GM23338 (cell line): ENCODE data around the gene RIPK1. TPM values are rescaled to one million over a fixed set of nuclear protein-coding genes. Genes with fewer than 3 reads are reported as not detected.

ENCODE experiments used
- ATAC-seq: fragments of 200-7000 bp; cut with Tn5 transposase; 3 replicates; pipeline ENCODE4 v1.9.1; 2020
- DNase-seq: peaks from one replicate; pipeline ENCODE4 v3.0.0-alpha.2; 2015; ENCODE audit warnings: low spot score
- H2AFZ ChIP-seq: fragments of 200-600 bp; sonication (generic); 2 replicates; pipeline ENCODE4 v1.8.0; 2016; ENCODE audit warnings: antibody characterized with exemption, mild to moderate bottlenecking, moderate library complexity
- H3F3A ChIP-seq: fragments of 200-600 bp; sonication (generic); replicated peaks from 2 replicates; pipeline ENCODE4 v1.8.0; 2017; ENCODE audit warnings: antibody characterized with exemption, mixed run types, low read depth
- H3K27ac ChIP-seq: fragments of 200-600 bp; sonication (generic); 2 replicates; pipeline ENCODE4 v1.6.1; 2016; ENCODE audit warnings: low read depth
- H3K27me3 ChIP-seq: fragments of 200-600 bp; sonication (generic); 2 replicates; pipeline ENCODE4 v1.8.0; 2016; ENCODE audit warnings: mild to moderate bottlenecking, mixed run types, moderate library complexity; ENCODE audit not compliant: insufficient read depth
- H3K36me3 ChIP-seq: fragments of 200-600 bp; sonication (generic); 2 replicates; pipeline ENCODE4 v1.8.0; 2016; ENCODE audit warnings: mild to moderate bottlenecking; ENCODE audit not compliant: insufficient read depth
- H3K4me1 ChIP-seq: fragments of 200-600 bp; sonication (generic); 2 replicates; pipeline ENCODE4 v1.8.0; 2016; ENCODE audit warnings: mild to moderate bottlenecking, moderate library complexity; ENCODE audit not compliant: insufficient read depth
- H3K4me2 ChIP-seq: fragments of 200-600 bp; sonication (generic); 2 replicates; pipeline ENCODE4 v1.7.1; 2017; ENCODE audit warnings: mixed run types
- H3K4me3 ChIP-seq: fragments of 200-600 bp; sonication (generic); 2 replicates; pipeline ENCODE4 v1.6.1; 2016; ENCODE audit warnings: mixed run types
- H3K79me2 ChIP-seq: fragments of 200-600 bp; sonication (generic); replicated peaks from 2 replicates; pipeline ENCODE4 v1.8.0; 2017; ENCODE audit warnings: mild to moderate bottlenecking; ENCODE audit not compliant: insufficient read depth
- H3K9me2 ChIP-seq: fragments of 200-600 bp; sonication (generic); 2 replicates; pipeline ENCODE4 v1.8.0; 2017; ENCODE audit not compliant: insufficient read depth
- H4K20me1 ChIP-seq: fragments of 200-600 bp; sonication (generic); replicated peaks from 2 replicates; pipeline ENCODE4 v1.8.0; 2017; ENCODE audit warnings: mild to moderate bottlenecking; ENCODE audit not compliant: insufficient read depth
- H3K27ac Mint-ChIP-seq: 2 replicates; pipeline ENCODE4 v1.8.0; 2020; ENCODE audit warnings: inconsistent platforms, mild to moderate bottlenecking, moderate library complexity, mixed read lengths
- H3K27me3 Mint-ChIP-seq: 3 replicates; pipeline ENCODE4 v1.8.0; 2022; ENCODE audit warnings: low read depth, mild to moderate bottlenecking, moderate library complexity, mixed read lengths, inconsistent platforms; ENCODE audit not compliant: insufficient read depth, poor library complexity
- H3K36me3 Mint-ChIP-seq: 3 replicates; pipeline ENCODE4 v1.8.0; 2021; ENCODE audit warnings: low read depth, mild to moderate bottlenecking, inconsistent platforms, moderate library complexity, mixed read lengths
- H3K4me1 Mint-ChIP-seq: 3 replicates; pipeline ENCODE4 v1.8.0; 2020; ENCODE audit warnings: mild to moderate bottlenecking, inconsistent platforms, mixed read lengths
- H3K4me3 Mint-ChIP-seq: 3 replicates; pipeline ENCODE4 v1.8.0; 2021; ENCODE audit warnings: moderate library complexity, mild to moderate bottlenecking, inconsistent platforms, mixed read lengths
- H3K9me3 Mint-ChIP-seq: 3 replicates; pipeline ENCODE4 v1.8.0; 2020; ENCODE audit warnings: moderate library complexity, mild to moderate bottlenecking, inconsistent platforms, mixed read lengths
- CREB1 ChIP-seq: fragments of 250-450 bp; sonication (Bioruptor Pico); IDR thresholded peaks from 2 replicates; pipeline ENCODE4 v1.5.0; 2020; ENCODE audit warnings: low read depth, mild to moderate bottlenecking, moderate library complexity
- EZH2 ChIP-seq: fragments of 200-600 bp; sonication (generic); IDR thresholded peaks from one replicate; pipeline ENCODE4 v1.8.0; 2017; ENCODE audit warnings: antibody characterized with exemption, mild to moderate bottlenecking, low read depth; ENCODE audit not compliant: unreplicated experiment
- EZH2phosphoT487 ChIP-seq: fragments of 200-600 bp; sonication (generic); IDR thresholded peaks from one replicate; pipeline ENCODE4 v1.8.1; 2018; ENCODE audit warnings: antibody characterized with exemption; ENCODE audit not compliant: unreplicated experiment
- JUNB ChIP-seq: IDR thresholded peaks from one replicate; pipeline ENCODE4 v1.6.1; 2016; ENCODE audit warnings: antibody characterized with exemption; ENCODE audit not compliant: unreplicated experiment
- NANOG ChIP-seq: IDR thresholded peaks from 2 replicates; pipeline ENCODE4 v1.6.1; 2016; ENCODE audit warnings: antibody characterized with exemption, borderline replicate concordance
- POLR2AphosphoS5 ChIP-seq: IDR thresholded peaks from 2 replicates; pipeline ENCODE4 v1.6.1; 2016; ENCODE audit warnings: antibody characterized with exemption, low read depth
- STAT1 ChIP-seq: IDR thresholded peaks from one replicate; pipeline ENCODE4 v1.6.1; 2016; ENCODE audit warnings: antibody characterized with exemption; ENCODE audit not compliant: unreplicated experiment
- ZNF114 ChIP-seq: fragments of 250-450 bp; sonication (Bioruptor Pico); IDR thresholded peaks from 2 replicates; pipeline ENCODE4 v1.5.0; 2020; ENCODE audit warnings: mild to moderate bottlenecking, moderate library complexity
- ZNF331 ChIP-seq: fragments of 250-450 bp; sonication (Bioruptor Pico); IDR thresholded peaks from 2 replicates; pipeline ENCODE4 v1.5.0; 2020; ENCODE audit warnings: low read depth, mild to moderate bottlenecking, moderate library complexity
- polyA plus RNA-seq: library from polyadenylated mRNA; unstranded; fragments of >200 nt; fragmentation: Nextera tagmentation; extraction: Ambion mirVana; gene quantifications from 2 replicates; pipeline ENCODE4 v1.2.1, GENCODE V29; 2016
- total RNA-seq: library from RNA; depleted of rRNA; stranded (reverse); fragments of >200 nt; shearing (Covaris generic); gene quantifications from 2 replicates; pipeline ENCODE4 v1.2.3, GENCODE V29; 2014
- TF ChIP-seq, protein P1 (sequence below), 2 experiments: fragments of 200-600 bp in 1 of 2; sonication (generic) in 1 of 2; conservative IDR thresholded peaks; 2 replicates each; pipeline versions ENCODE4 v1.5.1 to v1.6.1; 2016 to 2017; ENCODE audit warnings: antibody characterized with exemption in 2 of 2, low read depth in 2 of 2, mild to moderate bottlenecking in 2 of 2, moderate library complexity in 1 of 2
- TF ChIP-seq, protein P2 (sequence below): fragments of 250-450 bp; sonication (Bioruptor Pico); IDR thresholded peaks from 2 replicates; pipeline ENCODE4 v1.5.0; 2020; ENCODE audit warnings: mild to moderate bottlenecking, moderate library complexity
- TF ChIP-seq, protein P3 (sequence below): IDR thresholded peaks from one replicate; pipeline ENCODE4 v1.6.1; 2018; ENCODE audit warnings: antibody characterized with exemption; ENCODE audit not compliant: unreplicated experiment

The RIPK1 gene
- total and polyA plus RNA-seq, 2 experiments from 2014 or later = 5.7 to 19.4 TPM

DNA sequence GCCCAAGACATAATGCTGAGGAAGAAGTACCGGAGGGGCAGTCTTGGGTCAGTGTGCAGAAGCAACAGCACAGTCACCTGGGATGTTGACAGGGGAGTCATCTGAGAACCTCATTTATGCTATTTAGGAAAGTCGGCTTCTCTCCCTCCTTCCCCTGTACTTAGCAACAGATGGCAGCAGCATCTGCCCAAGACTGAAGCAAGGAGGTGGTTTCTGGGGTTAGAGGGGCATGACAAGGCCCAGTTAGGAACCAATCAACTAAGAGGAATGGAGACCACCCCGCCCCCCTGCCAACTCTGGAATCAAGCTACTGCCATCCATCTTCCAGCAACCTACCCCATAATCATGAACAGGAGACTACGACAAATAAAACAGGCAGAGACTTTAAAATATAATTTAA is 21.7 kb downstream of the RIPK1 start:
- H3K9me3 Mint-ChIP-seq = peaks cover 69% of the 10 kb centered on the region
- H3K4me3 Mint-ChIP-seq = no peak overlapping the region

More for the DNA sequence above, 21.7 kb downstream of the RIPK1 start:
- no peak for ATAC-seq
- H4K20me1 ChIP-seq = no peaks in the 10 kb centered on the region
- Mint-ChIP-seq H3K27me3 (peaks cover 22% of the 10 kb centered on the region), H3K4me1 (no peaks in the 10 kb centered on the region; the same call in 2 of the 3 replicates), H3K36me3 (peaks cover 69% of the 10 kb centered on the region), H3K27ac (no peak overlapping the region)
- peak overlapping the region; percentile 32 for H3K4me3 ChIP-seq
- no peak for TF ChIP-seq POLR2AphosphoS5
- TF ChIP-seq NANOG = no peak
- TF ChIP-seq CREB1 (CRISPR knock-in tag) = no peak
- TF ChIP-seq, protein P1, sequence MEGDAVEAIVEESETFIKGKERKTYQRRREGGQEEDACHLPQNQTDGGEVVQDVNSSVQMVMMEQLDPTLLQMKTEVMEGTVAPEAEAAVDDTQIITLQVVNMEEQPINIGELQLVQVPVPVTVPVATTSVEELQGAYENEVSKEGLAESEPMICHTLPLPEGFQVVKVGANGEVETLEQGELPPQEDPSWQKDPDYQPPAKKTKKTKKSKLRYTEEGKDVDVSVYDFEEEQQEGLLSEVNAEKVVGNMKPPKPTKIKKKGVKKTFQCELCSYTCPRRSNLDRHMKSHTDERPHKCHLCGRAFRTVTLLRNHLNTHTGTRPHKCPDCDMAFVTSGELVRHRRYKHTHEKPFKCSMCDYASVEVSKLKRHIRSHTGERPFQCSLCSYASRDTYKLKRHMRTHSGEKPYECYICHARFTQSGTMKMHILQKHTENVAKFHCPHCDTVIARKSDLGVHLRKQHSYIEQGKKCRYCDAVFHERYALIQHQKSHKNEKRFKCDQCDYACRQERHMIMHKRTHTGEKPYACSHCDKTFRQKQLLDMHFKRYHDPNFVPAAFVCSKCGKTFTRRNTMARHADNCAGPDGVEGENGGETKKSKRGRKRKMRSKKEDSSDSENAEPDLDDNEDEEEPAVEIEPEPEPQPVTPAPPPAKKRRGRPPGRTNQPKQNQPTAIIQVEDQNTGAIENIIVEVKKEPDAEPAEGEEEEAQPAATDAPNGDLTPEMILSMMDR (conservative IDR thresholded peaks at IDR 0.05; ENCODE audit: low read depth in 2 of 2) = no peak
- TF ChIP-seq, protein P2, sequence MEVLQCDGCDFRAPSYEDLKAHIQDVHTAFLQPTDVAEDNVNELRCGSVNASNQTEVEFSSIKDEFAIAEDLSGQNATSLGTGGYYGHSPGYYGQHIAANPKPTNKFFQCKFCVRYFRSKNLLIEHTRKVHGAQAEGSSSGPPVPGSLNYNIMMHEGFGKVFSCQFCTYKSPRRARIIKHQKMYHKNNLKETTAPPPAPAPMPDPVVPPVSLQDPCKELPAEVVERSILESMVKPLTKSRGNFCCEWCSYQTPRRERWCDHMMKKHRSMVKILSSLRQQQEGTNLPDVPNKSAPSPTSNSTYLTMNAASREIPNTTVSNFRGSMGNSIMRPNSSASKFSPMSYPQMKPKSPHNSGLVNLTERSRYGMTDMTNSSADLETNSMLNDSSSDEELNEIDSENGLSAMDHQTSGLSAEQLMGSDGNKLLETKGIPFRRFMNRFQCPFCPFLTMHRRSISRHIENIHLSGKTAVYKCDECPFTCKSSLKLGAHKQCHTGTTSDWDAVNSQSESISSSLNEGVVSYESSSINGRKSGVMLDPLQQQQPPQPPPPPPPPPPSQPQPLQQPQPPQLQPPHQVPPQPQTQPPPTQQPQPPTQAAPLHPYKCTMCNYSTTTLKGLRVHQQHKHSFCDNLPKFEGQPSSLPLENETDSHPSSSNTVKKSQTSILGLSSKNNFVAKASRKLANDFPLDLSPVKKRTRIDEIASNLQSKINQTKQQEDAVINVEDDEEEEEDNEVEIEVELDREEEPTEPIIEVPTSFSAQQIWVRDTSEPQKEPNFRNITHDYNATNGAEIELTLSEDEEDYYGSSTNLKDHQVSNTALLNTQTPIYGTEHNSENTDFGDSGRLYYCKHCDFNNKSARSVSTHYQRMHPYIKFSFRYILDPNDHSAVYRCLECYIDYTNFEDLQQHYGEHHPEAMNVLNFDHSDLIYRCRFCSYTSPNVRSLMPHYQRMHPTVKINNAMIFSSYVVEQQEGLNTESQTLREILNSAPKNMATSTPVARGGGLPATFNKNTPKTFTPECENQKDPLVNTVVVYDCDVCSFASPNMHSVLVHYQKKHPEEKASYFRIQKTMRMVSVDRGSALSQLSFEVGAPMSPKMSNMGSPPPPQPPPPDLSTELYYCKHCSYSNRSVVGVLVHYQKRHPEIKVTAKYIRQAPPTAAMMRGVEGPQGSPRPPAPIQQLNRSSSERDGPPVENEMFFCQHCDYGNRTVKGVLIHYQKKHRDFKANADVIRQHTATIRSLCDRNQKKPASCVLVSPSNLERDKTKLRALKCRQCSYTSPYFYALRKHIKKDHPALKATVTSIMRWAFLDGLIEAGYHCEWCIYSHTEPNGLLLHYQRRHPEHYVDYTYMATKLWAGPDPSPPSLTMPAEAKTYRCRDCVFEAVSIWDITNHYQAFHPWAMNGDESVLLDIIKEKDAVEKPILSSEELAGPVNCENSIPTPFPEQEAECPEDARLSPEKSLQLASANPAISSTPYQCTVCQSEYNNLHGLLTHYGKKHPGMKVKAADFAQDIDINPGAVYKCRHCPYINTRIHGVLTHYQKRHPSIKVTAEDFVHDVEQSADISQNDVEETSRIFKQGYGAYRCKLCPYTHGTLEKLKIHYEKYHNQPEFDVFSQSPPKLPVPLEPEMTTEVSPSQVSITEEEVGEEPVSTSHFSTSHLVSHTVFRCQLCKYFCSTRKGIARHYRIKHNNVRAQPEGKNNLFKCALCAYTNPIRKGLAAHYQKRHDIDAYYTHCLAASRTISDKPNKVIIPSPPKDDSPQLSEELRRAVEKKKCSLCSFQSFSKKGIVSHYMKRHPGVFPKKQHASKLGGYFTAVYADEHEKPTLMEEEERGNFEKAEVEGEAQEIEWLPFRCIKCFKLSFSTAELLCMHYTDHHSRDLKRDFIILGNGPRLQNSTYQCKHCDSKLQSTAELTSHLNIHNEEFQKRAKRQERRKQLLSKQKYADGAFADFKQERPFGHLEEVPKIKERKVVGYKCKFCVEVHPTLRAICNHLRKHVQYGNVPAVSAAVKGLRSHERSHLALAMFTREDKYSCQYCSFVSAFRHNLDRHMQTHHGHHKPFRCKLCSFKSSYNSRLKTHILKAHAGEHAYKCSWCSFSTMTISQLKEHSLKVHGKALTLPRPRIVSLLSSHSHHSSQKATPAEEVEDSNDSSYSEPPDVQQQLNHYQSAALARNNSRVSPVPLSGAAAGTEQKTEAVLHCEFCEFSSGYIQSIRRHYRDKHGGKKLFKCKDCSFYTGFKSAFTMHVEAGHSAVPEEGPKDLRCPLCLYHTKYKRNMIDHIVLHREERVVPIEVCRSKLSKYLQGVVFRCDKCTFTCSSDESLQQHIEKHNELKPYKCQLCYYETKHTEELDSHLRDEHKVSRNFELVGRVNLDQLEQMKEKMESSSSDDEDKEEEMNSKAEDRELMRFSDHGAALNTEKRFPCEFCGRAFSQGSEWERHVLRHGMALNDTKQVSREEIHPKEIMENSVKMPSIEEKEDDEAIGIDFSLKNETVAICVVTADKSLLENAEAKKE (CRISPR knock-in tag) = no peak
- no peak for TF ChIP-seq STAT1
- TF ChIP-seq ZNF331 = no peak
- TF ChIP-seq ZNF114 (CRISPR knock-in tag) = no peak
- no peak for TF ChIP-seq JUNB
- TF ChIP-seq EZH2phosphoT487 = no peak
- TF ChIP-seq, protein P3, sequence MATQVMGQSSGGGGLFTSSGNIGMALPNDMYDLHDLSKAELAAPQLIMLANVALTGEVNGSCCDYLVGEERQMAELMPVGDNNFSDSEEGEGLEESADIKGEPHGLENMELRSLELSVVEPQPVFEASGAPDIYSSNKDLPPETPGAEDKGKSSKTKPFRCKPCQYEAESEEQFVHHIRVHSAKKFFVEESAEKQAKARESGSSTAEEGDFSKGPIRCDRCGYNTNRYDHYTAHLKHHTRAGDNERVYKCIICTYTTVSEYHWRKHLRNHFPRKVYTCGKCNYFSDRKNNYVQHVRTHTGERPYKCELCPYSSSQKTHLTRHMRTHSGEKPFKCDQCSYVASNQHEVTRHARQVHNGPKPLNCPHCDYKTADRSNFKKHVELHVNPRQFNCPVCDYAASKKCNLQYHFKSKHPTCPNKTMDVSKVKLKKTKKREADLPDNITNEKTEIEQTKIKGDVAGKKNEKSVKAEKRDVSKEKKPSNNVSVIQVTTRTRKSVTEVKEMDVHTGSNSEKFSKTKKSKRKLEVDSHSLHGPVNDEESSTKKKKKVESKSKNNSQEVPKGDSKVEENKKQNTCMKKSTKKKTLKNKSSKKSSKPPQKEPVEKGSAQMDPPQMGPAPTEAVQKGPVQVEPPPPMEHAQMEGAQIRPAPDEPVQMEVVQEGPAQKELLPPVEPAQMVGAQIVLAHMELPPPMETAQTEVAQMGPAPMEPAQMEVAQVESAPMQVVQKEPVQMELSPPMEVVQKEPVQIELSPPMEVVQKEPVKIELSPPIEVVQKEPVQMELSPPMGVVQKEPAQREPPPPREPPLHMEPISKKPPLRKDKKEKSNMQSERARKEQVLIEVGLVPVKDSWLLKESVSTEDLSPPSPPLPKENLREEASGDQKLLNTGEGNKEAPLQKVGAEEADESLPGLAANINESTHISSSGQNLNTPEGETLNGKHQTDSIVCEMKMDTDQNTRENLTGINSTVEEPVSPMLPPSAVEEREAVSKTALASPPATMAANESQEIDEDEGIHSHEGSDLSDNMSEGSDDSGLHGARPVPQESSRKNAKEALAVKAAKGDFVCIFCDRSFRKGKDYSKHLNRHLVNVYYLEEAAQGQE = no peak
- TF ChIP-seq EZH2 = no peak
- peaks cover 63% of the 10 kb centered on the region for H3K36me3 ChIP-seq
- H3K4me1 ChIP-seq = no peaks in the 10 kb centered on the region
- H3K27ac ChIP-seq = no peak overlapping the region
- H3F3A ChIP-seq = peaks cover 22% of the 10 kb centered on the region
- H3K9me2 ChIP-seq = no peaks in the 10 kb centered on the region
- no peak overlapping the region for H3K4me2 ChIP-seq
- no peaks in the 10 kb centered on the region for H3K79me2 ChIP-seq
- H3K27me3 ChIP-seq = no peaks in the 10 kb centered on the region
- H2AFZ ChIP-seq = no peak overlapping the region
- DNase-seq = no peak
